Tibial artery (tissue), 4 donors: ENCODE data around the gene BUB3.

Experiments used
- DNase-seq, 2 donors: peaks; one replicate each; pipeline ENCODE4 v3.0.0-alpha.2; 2019
- H3K27ac ChIP-seq, 2 donors: fragments of 200-600 bp; sonication (generic) in 1 of 2; 1 replicate in 1 of 2; 2 replicates in 1 of 2; pipeline ENCODE4 v1.5.1; 2018 to 2019; ENCODE audit warnings: mild to moderate bottlenecking in 1 of 2
- H3K27me3 ChIP-seq, 2 donors: fragments of 200-600 bp; sonication (generic) in 1 of 2; one replicate each; pipeline versions ENCODE4 v1.5.1 to v1.6.0; 2016 to 2019
- H3K36me3 ChIP-seq, 3 donors: fragments of 200-600 bp; sonication (generic) in 2 of 3; one replicate each; pipeline ENCODE4 v1.5.1; 2016 to 2019; ENCODE audit warnings: mild to moderate bottlenecking in 2 of 3
- H3K4me1 ChIP-seq, 4 donors: fragments of 200-600 bp; sonication (generic) in 2 of 4; 1 replicate in 3 of 4; 2 replicates in 1 of 4; pipeline ENCODE4 v1.5.1; 2016 to 2019
- H3K4me3 ChIP-seq, 2 donors: fragments of 200-600 bp; sonication (generic) in 1 of 2; 1 replicate in 1 of 2; 2 replicates in 1 of 2; pipeline ENCODE4 v1.5.1; 2018 to 2019; ENCODE audit warnings: mild to moderate bottlenecking in 2 of 2
- H3K9me3 ChIP-seq, 3 donors: fragments of 200-600 bp; sonication (generic) in 1 of 3; one replicate each; pipeline ENCODE4 v1.5.1; 2016 to 2019
- intact Hi-C: fragments of 100-400 bp; cut with DNase I; formaldehyde crosslinking; loops from one replicate; pipeline ENCODE4 v1.15.0; 2023; ENCODE audit warnings: low total_unique reads
- TF ChIP-seq, protein P1 (sequence below), 2 experiments: fragments of 200-600 bp in 1 of 2; fragments of 450-650 bp in 1 of 2; IDR thresholded peaks; one replicate each; pipeline ENCODE4 v1.5.1; 2017 to 2019; ENCODE audit warnings: antibody characterized with exemption in 2 of 2, mild to moderate bottlenecking in 1 of 2, moderate library complexity in 1 of 2

The BUB3 gene

GRCh38 chr10:123157210-123157609, 3.0 kb downstream of the BUB3 start:
- no peak overlapping the region for H3K27ac ChIP-seq
- TF ChIP-seq, protein P1, sequence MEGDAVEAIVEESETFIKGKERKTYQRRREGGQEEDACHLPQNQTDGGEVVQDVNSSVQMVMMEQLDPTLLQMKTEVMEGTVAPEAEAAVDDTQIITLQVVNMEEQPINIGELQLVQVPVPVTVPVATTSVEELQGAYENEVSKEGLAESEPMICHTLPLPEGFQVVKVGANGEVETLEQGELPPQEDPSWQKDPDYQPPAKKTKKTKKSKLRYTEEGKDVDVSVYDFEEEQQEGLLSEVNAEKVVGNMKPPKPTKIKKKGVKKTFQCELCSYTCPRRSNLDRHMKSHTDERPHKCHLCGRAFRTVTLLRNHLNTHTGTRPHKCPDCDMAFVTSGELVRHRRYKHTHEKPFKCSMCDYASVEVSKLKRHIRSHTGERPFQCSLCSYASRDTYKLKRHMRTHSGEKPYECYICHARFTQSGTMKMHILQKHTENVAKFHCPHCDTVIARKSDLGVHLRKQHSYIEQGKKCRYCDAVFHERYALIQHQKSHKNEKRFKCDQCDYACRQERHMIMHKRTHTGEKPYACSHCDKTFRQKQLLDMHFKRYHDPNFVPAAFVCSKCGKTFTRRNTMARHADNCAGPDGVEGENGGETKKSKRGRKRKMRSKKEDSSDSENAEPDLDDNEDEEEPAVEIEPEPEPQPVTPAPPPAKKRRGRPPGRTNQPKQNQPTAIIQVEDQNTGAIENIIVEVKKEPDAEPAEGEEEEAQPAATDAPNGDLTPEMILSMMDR (IDR thresholded peaks at IDR 0.05) = no peak
- peaks cover 12 to 44% (median 34%) of the 10 kb centered on the region in 3 donors for H3K36me3 ChIP-seq
- intact Hi-C loops = no loop called here
- H3K27me3 ChIP-seq = peaks cover 0 to 12% of the 10 kb centered on the region in 2 donors
- no peak overlapping the region for H3K4me3 ChIP-seq
- H3K9me3 ChIP-seq = no peaks in the 10 kb centered on the region
- DNase-seq = no peak
- H3K4me1 ChIP-seq = peaks cover 0 to 21% (median 11%) of the 10 kb centered on the region in 4 donors

DNA sequence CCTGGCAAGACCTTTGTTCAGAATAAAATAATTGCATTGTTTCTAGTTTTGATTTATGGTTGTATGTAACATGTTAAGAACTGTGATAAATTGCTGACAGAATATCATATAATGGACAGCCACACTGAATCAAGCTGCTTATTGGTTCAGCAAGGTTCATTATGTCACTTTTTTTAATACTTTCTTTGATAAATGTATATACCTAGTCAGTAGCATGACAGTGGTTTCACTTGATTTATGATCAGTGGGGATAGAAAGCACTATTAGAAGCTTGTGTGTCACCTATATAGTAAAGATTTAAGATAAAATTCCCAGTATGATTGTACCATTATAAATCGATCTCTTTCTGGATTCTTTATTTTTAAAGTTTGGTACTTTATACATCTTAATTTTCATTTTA, 4.5 kb downstream of the BUB3 start:
- no peak for DNase-seq
- peaks cover 0 to 21% (median 11%) of the 10 kb centered on the region in 4 donors for H3K4me1 ChIP-seq
- no peaks in the 10 kb centered on the region for H3K9me3 ChIP-seq
- TF ChIP-seq, protein P1 (IDR thresholded peaks at IDR 0.05) = no peak
- H3K27ac ChIP-seq = no peak overlapping the region
- H3K36me3 ChIP-seq = peaks cover 26 to 58% (median 49%) of the 10 kb centered on the region in 3 donors
- intact Hi-C loops = no loop called here
- no peak overlapping the region for H3K4me3 ChIP-seq
- no peaks in the 10 kb centered on the region for H3K27me3 ChIP-seq

DNA sequence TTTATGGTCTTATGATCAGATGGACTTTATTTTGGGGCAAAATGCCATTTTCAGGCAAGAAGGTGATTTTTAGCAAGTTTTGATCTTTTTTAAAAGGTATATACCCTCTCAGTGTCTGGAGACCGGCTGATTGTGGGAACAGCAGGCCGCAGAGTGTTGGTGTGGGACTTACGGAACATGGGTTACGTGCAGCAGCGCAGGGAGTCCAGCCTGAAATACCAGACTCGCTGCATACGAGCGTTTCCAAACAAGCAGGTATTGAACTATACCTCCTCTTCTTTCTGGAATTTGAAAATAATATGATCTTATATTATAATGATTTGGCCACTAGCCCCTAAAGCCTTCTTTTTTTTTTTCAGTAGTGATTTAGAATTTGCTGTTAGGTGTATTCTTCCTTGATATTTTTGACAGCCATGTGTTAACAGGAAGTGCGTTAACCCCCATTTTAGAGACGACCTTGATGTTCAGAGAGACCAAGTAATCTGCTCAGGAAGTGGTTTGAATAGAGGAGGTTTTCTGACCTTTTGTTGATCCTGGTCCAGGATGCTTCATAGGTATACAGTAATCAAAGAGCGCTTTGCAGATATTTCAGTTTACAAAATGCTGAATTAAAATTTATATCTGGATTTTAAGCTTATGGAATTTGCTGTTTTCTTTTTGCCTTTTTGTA, 6.2 kb downstream of the BUB3 start:
- Histone ChIP-seq H3K36me3 (peaks cover 34 to 74% (median 64%) of the 10 kb centered on the region in 3 donors), H3K9me3 (no peaks in the 10 kb centered on the region), H3K4me3 (no peak overlapping the region), H3K27ac (no peak overlapping the region), H3K27me3 (no peaks in the 10 kb centered on the region), H3K4me1 (peaks cover 0 to 15% (median 5%) of the 10 kb centered on the region in 4 donors)
- no peak for DNase-seq
- TF ChIP-seq, protein P1 (IDR thresholded peaks at IDR 0.05) = no peak
- intact Hi-C loops = no loop called here

DNA sequence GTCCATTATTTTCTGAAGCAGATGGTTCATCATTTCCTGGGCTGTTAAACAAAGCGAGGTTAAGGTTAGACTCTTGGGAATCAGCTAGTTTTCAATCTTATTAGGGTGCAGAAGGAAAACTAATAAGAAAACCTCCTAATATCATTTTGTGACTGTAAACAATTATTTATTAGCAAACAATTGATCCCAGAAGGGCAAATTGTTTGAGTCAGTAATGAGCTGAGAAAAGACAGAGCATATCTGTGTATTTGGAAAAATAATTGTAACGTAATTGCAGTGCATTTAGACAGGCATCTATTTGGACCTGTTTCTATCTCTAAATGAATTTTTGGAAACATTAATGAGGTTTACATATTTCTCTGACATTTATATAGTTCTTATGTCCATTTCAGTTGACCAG, 10.1 kb downstream of the BUB3 start:
- Histone ChIP-seq H3K9me3 (no peaks in the 10 kb centered on the region), H3K36me3 (peaks cover 38 to 88% (median 69%) of the 10 kb centered on the region in 3 donors), H3K4me3 (no peak overlapping the region), H3K4me1 (no peaks in the 10 kb centered on the region), H3K27me3 (no peaks in the 10 kb centered on the region), H3K27ac (no peak overlapping the region)
- TF ChIP-seq, protein P1 (IDR thresholded peaks at IDR 0.05) = no peak
- DNase-seq = no peak
- intact Hi-C loops = no loop called here

- intact Hi-C loops = no loop called here
- Histone ChIP-seq H3K36me3 (peaks cover 38 to 84% (median 67%) of the 10 kb centered on the region in 3 donors), H3K4me3 (no peak overlapping the region), H3K27ac (no peak overlapping the region), H3K4me1 (no peaks in the 10 kb centered on the region), H3K27me3 (no peaks in the 10 kb centered on the region), H3K9me3 (no peaks in the 10 kb centered on the region)
- DNase-seq = no peak
- TF ChIP-seq, protein P1 (IDR thresholded peaks at IDR 0.05) = no peak
Measured at GRCh38 chr10:123165445-123166072, 11.4 kb downstream of the BUB3 start.
